HepG2 (cell line): ENCODE results near the gene GALNT17. TPM values are rescaled to one million over a fixed set of nuclear protein-coding genes. Genes with fewer than 3 reads are reported as not detected.

Source experiments
- ATAC-seq: fragments of 200-7000 bp; cut with Tn5 transposase; 3 replicates; pipeline ENCODE4 v1.9.1; 2020; ENCODE audit warnings: mild to moderate bottlenecking, moderate library complexity
- BruUV-seq: library from RNA; stranded (reverse); fragments of 400-500 nt; replicated peaks from 2 replicates; lab custom pipeline; 2021; lab: Mats Ljungman, UMichigan
- CTCF ChIA-PET: fragments of 300-600 bp; formaldehyde crosslinking; extraction: SDS; loops from one replicate; lab custom pipeline; 2021; ENCODE audit warnings: low total read pairs, inconsistent platforms, low intra/inter-chr PET ratio; lab: Yijun Ruan, JAX
- POLR2A ChIA-PET: fragments of 350-600 bp; sonication (Branson Sonifier 250); formaldehyde crosslinking; loops from one replicate; lab custom pipeline; 2020; ENCODE audit warnings: antibody characterized with exemption, inconsistent platforms; lab: Yijun Ruan, JAX
- DNase-seq: peaks from one replicate; pipeline ENCODE4 v3.0.0-alpha.2; 2015; ENCODE audit warnings: low spot score
- FAIRE-seq: peaks from 3 replicates; lab custom pipeline; 2011; peaks lifted over from hg19 to GRCh38; lab: Jason Lieb, UNC
- H2AFZ ChIP-seq: one replicate; pipeline ENCODE4 v1.6.1; 2011; ENCODE audit warnings: low read length, inconsistent platforms
- H3K27ac ChIP-seq: fragments of 300-600 bp; 3 replicates; pipeline ENCODE4 v1.8.0; 2011; ENCODE audit warnings: mixed run types, mild to moderate bottlenecking, mixed read lengths, low read length, inconsistent platforms; ENCODE audit not compliant: insufficient read depth; ENCODE audit errors: extremely low read length
- H3K27me3 ChIP-seq, 2 experiments: fragments of 200-600 bp in 1 of 2; 2 replicates in 1 of 2; 3 replicates in 1 of 2; pipeline versions ENCODE4 v1.6.0 to v1.8.0; 2011; ENCODE audit warnings: low read length in 2 of 2, mild to moderate bottlenecking in 2 of 2, moderate library complexity in 2 of 2, inconsistent platforms in 1 of 2; ENCODE audit not compliant: insufficient read depth in 2 of 2, control insufficient read depth in 1 of 2
- H3K36me3 ChIP-seq, 2 experiments: fragments of 200-600 bp in 1 of 2; replicated peaks in 1 of 2; 2 replicates in 1 of 2; 3 replicates in 1 of 2; pipeline versions ENCODE4 v1.5.1 to v1.8.0; 2011; ENCODE audit warnings: low read length in 2 of 2, inconsistent platforms in 1 of 2; ENCODE audit not compliant: insufficient read depth in 2 of 2, control insufficient read depth in 1 of 2
- H3K4me1 ChIP-seq: 2 replicates; pipeline ENCODE4 v1.5.1; 2012; ENCODE audit warnings: low read length, inconsistent platforms; ENCODE audit not compliant: insufficient read depth
- H3K4me2 ChIP-seq: 2 replicates; pipeline ENCODE4 v1.6.0; 2011; ENCODE audit warnings: low read depth, low read length, inconsistent platforms
- H3K4me3 ChIP-seq, 3 experiments: fragments of 200-600 bp in 1 of 3; sonication (generic), shearing (Covaris generic) in 1 of 3; replicated peaks in 1 of 3; 2 replicates each; pipeline ENCODE4 v1.5.1; 2011 to 2016; ENCODE audit warnings: low read length in 3 of 3, inconsistent platforms in 2 of 3, low read depth in 2 of 3, mild to moderate bottlenecking in 2 of 3, control low read depth in 1 of 3, mixed read lengths in 1 of 3; ENCODE audit not compliant: insufficient read depth in 1 of 3
- H3K79me2 ChIP-seq: one replicate; pipeline ENCODE4 v1.6.1; 2011; ENCODE audit warnings: low read length, inconsistent platforms; ENCODE audit not compliant: insufficient read depth
- H3K9ac ChIP-seq: 2 replicates; pipeline ENCODE4 v1.6.0; 2011; ENCODE audit warnings: mild to moderate bottlenecking, low read depth, low read length, inconsistent platforms; ENCODE audit not compliant: insufficient read depth
- H3K9me3 ChIP-seq: 2 replicates; pipeline ENCODE4 v1.5.1; 2012; ENCODE audit warnings: mild to moderate bottlenecking, low read length
- H4K20me1 ChIP-seq: 2 replicates; pipeline ENCODE4 v1.6.0; 2011; ENCODE audit warnings: inconsistent platforms, mild to moderate bottlenecking, low read length, moderate library complexity; ENCODE audit not compliant: insufficient read depth
- ATF7 ChIP-seq, 2 experiments: fragments of 450-650 bp in 1 of 2; sonication (generic) in 1 of 2; formaldehyde crosslinking in 1 of 2; IDR thresholded peaks; 2 replicates each; pipeline versions ENCODE4 v1.4.0 to v1.6.1; 2016 to 2020; ENCODE audit warnings: antibody characterized with exemption in 1 of 2, mild to moderate bottlenecking in 1 of 2, missing genetic modification reagents in 1 of 2
- FOXA1 ChIP-seq, 2 experiments: fragments of 450-650 bp in 1 of 2; sonication (generic) in 1 of 2; formaldehyde crosslinking in 1 of 2; IDR thresholded peaks; 2 replicates each; pipeline versions ENCODE4 v1.4.0 to v1.6.1; 2016 to 2020; ENCODE audit warnings: missing genetic modification reagents in 1 of 2
- MBNL3 ChIP-seq: fragments of 250-450 bp; sonication (Bioruptor Pico); conservative IDR thresholded peaks from 2 replicates; pipeline ENCODE4 v1.8.0; 2022; ENCODE audit warnings: mild to moderate bottlenecking, inconsistent platforms
- NFATC3 ChIP-seq: sonication (generic); formaldehyde crosslinking; IDR thresholded peaks from 2 replicates; pipeline ENCODE4 v1.5.1; 2020; ENCODE audit warnings: mild to moderate bottlenecking, missing genetic modification reagents
- NR2F6 ChIP-seq, 2 experiments: IDR thresholded peaks; 2 replicates each; pipeline ENCODE4 v1.6.1; 2016; ENCODE audit warnings: antibody characterized with exemption in 1 of 2, mild to moderate bottlenecking in 1 of 2
- ZNF20 ChIP-seq: sonication (generic); formaldehyde crosslinking; IDR thresholded peaks from 2 replicates; pipeline ENCODE4 v1.4.0; 2020; ENCODE audit warnings: mild to moderate bottlenecking, moderate library complexity, missing genetic modification reagents
- ZNF660 ChIP-seq: sonication (generic); formaldehyde crosslinking; IDR thresholded peaks from 2 replicates; pipeline ENCODE4 v1.5.1; 2020; ENCODE audit warnings: mild to moderate bottlenecking, low read depth, missing genetic modification reagents, borderline replicate concordance
- ZNF883 ChIP-seq: sonication (generic); formaldehyde crosslinking; IDR thresholded peaks from 2 replicates; pipeline ENCODE4 v1.5.1; 2020; ENCODE audit warnings: mild to moderate bottlenecking, missing genetic modification reagents; ENCODE audit errors: not compliant biosample characterization
- whole genome bisulfite sequencing: methylation state at CpG from one replicate; pipeline ENCODE4 v1.1.6; 2017; ENCODE audit warnings: low lambda C conversion rate; 5-methylcytosine and 5-hydroxymethylcytosine counted together
- in situ Hi-C: cut with HindIII; loops from 2 replicates; pipeline ENCODE4 v1.10.0; 2017; ENCODE audit warnings: low pct_unique_long_range_greater_than_20kb; ENCODE audit not compliant: extremely low pct_ligation_motif_present
- intact Hi-C: fragments of 100-400 bp; cut with micrococcal nuclease; formaldehyde crosslinking; loops from one replicate; pipeline ENCODE4 v1.10.0; 2022; ENCODE audit not compliant: unreplicated experiment
- polyA plus RNA-seq, 8 experiments: library from polyadenylated mRNA; depleted of rRNA in 3 of 8; stranded (reverse) in 7 of 8; unstranded in 1 of 8; fragments of >200 nt; fragmentation: Illumina TruSeq in 4 of 8; extraction: Trizol in 4 of 8; gene quantifications; 2 replicates each; pipeline versions ENCODE4 v1.2.1 to v1.2.3, GENCODE V29; 2011 to 2016; ENCODE audit warnings: low read depth in 4 of 8, missing spikeins in 1 of 8, mixed read lengths in 1 of 8; ENCODE audit not compliant: insufficient read depth in 1 of 8
- total RNA-seq, 5 experiments: library from RNA; depleted of rRNA; stranded (reverse); fragments of >200 nt; fragmentation: Illumina TruSeq; extraction: Trizol; gene quantifications; 2 replicates each; pipeline ENCODE4 v1.2.3, GENCODE V29; 2016; ENCODE audit warnings: low read depth in 1 of 5
- TF ChIP-seq, protein P1 (sequence below): sonication (generic); formaldehyde crosslinking; IDR thresholded peaks from 2 replicates; pipeline ENCODE4 v1.5.1; 2020; ENCODE audit warnings: mild to moderate bottlenecking, missing genetic modification reagents, borderline replicate concordance
- TF ChIP-seq, protein P2 (sequence below): IDR thresholded peaks from 2 replicates; pipeline ENCODE4 v1.6.1; 2016; ENCODE audit warnings: missing compliant biosample characterization, missing genetic modification reagents, borderline replicate concordance

Gene GALNT17
- total and polyA plus RNA-seq, 2 of the 13 experiments (the other 11 are each of a cell fraction or from before 2014, with no cell fraction given), result not detected

DNA sequence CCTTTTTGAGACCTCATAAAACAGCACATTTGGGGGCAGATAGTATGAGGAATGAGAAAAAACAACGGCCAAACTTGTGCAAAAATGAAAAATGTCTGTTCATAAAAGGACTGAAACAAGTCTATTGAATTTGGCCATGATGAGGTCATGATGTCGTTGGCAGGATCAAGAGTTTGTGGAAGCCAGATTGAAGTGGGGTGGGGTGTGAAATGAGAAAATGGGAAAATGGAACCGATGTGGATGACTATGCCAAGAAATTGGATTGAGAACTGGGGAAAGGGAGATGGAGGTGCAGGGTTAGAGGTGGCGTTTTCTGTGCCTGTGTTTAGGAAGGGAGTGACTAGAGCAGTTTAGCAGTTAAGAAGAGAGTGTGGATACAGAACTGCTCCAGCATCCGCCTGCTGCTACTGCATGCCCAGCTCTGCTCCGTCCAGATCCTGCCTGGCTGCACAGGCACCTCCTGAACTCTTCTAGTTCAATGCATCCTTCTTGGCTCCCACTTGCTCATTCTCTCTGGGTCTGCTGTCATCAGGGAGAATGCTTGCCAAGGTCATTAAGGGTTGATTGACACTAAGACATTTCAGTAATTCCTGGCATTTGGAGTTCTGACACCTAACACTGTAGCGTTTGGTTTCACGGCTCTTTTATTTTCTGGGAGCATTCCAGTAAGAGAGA is 111.9 kb downstream of the GALNT17 start:
- H2AFZ ChIP-seq, result no peak overlapping the region
- TF ChIP-seq ZNF660 (CRISPR knock-in tag) (no peak), ATF7 (IDR thresholded peaks at IDR 0.05) (peak; percentile 4; the same call in 1 of the 2 replicates), ATF7 (CRISPR knock-in tag; IDR thresholded peaks at IDR 0.05) (no peak), NR2F6 (IDR thresholded peaks at IDR 0.05) (no peak), NR2F6 (CRISPR knock-in tag; IDR thresholded peaks at IDR 0.05) (no peak), ZNF883 (CRISPR knock-in tag) (no peak), FOXA1 (IDR thresholded peaks at IDR 0.05) (no peak), FOXA1 (CRISPR knock-in tag; IDR thresholded peaks at IDR 0.05) (no peak), ZNF20 (CRISPR knock-in tag) (no peak)
- DNase-seq, result no peak
- no peaks in the 10 kb centered on the region for H3K36me3 ChIP-seq
- H3K79me2 ChIP-seq, result no peaks in the 10 kb centered on the region
- no peaks in the 10 kb centered on the region for H3K9me3 ChIP-seq
- no peak overlapping the region for H3K4me2 ChIP-seq
- no peaks in the 10 kb centered on the region for H3K27me3 ChIP-seq
- WGBS, result 1% methylated on average over 6 of the region's 8 CpGs
- H3K27ac ChIP-seq, result no peak overlapping the region
- FAIRE-seq, result no peak
- BruUV-seq, result no TSS peak
- intact Hi-C loops, result no loop called here
- no peaks in the 10 kb centered on the region for H4K20me1 ChIP-seq
- POLR2A ChIA-PET, result no interaction called here
- in situ Hi-C loops, result no loop called here
- no peaks in the 10 kb centered on the region for H3K4me1 ChIP-seq
- ATAC-seq, result no peak
- CTCF ChIA-PET, result no interaction called here
- H3K9ac ChIP-seq, result no peak overlapping the region
- H3K4me3 ChIP-seq, result no peak overlapping the region

DNA sequence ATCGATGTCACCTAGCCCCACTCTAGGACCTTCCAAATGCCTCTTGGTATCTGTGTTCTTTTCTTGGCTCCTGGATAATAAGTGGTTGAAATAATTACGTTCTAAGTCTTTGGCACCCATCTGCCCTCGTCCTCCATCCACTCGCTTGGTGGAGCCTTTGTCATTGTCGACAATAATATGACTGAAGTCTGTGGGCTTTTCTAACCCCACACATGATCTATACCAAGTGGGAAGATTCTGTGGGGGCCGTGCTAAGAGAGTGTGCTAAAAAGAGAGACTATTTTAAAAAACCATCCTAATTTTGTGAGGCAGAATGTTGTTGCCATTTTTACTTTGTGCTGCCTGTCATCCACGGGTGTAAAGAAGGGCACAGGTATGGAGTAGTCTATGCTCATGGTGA is 113.1 kb downstream of the GALNT17 start:
- ATAC-seq (no peak), FAIRE-seq (no peak), DNase-seq (no peak)
- Histone ChIP-seq H3K36me3 (no peaks in the 10 kb centered on the region), H3K9me3 (no peaks in the 10 kb centered on the region), H3K9ac (no peak overlapping the region), H3K27me3 (no peaks in the 10 kb centered on the region), H3K27ac (no peak overlapping the region), H2AFZ (no peak overlapping the region), H3K4me1 (no peaks in the 10 kb centered on the region), H3K4me3 (no peak overlapping the region), H3K79me2 (no peaks in the 10 kb centered on the region), H3K4me2 (no peak overlapping the region), H4K20me1 (no peaks in the 10 kb centered on the region)
- intact Hi-C loops (no loop called here), in situ Hi-C loops (no loop called here)
- WGBS, result 1% methylated on average over 7 of the region's 7 CpGs
- BruUV-seq, result no TSS peak
- POLR2A ChIA-PET, result no interaction called here
- CTCF ChIA-PET, result no interaction called here
- no peak for TF ChIP-seq MBNL3
- TF ChIP-seq, protein P1, sequence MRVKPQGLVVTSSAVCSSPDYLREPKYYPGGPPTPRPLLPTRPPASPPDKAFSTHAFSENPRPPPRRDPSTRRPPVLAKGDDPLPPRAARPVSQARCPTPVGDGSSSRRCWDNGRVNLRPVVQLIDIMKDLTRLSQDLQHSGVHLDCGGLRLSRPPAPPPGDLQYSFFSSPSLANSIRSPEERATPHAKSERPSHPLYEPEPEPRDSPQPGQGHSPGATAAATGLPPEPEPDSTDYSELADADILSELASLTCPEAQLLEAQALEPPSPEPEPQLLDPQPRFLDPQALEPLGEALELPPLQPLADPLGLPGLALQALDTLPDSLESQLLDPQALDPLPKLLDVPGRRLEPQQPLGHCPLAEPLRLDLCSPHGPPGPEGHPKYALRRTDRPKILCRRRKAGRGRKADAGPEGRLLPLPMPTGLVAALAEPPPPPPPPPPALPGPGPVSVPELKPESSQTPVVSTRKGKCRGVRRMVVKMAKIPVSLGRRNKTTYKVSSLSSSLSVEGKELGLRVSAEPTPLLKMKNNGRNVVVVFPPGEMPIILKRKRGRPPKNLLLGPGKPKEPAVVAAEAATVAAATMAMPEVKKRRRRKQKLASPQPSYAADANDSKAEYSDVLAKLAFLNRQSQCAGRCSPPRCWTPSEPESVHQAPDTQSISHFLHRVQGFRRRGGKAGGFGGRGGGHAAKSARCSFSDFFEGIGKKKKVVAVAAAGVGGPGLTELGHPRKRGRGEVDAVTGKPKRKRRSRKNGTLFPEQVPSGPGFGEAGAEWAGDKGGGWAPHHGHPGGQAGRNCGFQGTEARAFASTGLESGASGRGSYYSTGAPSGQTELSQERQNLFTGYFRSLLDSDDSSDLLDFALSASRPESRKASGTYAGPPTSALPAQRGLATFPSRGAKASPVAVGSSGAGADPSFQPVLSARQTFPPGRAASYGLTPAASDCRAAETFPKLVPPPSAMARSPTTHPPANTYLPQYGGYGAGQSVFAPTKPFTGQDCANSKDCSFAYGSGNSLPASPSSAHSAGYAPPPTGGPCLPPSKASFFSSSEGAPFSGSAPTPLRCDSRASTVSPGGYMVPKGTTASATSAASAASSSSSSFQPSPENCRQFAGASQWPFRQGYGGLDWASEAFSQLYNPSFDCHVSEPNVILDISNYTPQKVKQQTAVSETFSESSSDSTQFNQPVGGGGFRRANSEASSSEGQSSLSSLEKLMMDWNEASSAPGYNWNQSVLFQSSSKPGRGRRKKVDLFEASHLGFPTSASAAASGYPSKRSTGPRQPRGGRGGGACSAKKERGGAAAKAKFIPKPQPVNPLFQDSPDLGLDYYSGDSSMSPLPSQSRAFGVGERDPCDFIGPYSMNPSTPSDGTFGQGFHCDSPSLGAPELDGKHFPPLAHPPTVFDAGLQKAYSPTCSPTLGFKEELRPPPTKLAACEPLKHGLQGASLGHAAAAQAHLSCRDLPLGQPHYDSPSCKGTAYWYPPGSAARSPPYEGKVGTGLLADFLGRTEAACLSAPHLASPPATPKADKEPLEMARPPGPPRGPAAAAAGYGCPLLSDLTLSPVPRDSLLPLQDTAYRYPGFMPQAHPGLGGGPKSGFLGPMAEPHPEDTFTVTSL (CRISPR knock-in tag), result no peak
- TF ChIP-seq, protein P2, sequence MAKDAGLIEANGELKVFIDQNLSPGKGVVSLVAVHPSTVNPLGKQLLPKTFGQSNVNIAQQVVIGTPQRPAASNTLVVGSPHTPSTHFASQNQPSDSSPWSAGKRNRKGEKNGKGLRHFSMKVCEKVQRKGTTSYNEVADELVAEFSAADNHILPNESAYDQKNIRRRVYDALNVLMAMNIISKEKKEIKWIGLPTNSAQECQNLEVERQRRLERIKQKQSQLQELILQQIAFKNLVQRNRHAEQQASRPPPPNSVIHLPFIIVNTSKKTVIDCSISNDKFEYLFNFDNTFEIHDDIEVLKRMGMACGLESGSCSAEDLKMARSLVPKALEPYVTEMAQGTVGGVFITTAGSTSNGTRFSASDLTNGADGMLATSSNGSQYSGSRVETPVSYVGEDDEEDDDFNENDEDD, result no peak
- TF ChIP-seq NFATC3 (CRISPR knock-in tag), result no peak
